ENCODE measurements around the gene CNOT2. TPM values are rescaled to one million over a fixed set of nuclear protein-coding genes. Genes with fewer than 3 reads are reported as not detected.

CNOT2 gene
- total RNA-seq, 1 experiment from 2014 or later = 289 TPM

DNA sequence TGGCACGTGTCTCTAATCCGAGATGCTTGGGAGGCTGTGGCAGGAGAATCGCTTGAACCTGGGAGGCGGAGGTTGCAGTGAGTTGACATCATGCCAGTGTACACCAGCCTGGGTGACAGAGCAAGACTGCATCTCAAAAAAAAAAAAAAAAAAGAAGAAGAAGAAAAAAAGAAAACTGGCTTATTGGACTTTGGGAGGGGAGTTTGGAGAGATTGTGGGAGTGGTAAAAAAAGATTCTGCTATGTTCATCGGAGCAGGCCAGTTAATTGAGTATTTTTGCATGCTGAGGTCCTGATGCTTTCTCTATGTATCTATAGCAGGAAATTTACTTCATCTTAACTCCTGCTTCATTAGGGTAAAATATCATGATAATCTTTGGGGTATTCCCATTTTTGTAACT, 11.6 kb downstream of the CNOT2 start:
- peaks cover 18% of the 10 kb centered on the region; the same call in 1 of the 2 replicates for H3K36me3 ChIP-seq (ENCODE audit: insufficient read depth, low read length)
- H4K20me1 ChIP-seq (ENCODE audit: insufficient read depth, low read depth, low read length) = no peaks in the 10 kb centered on the region
- H3K4me1 ChIP-seq (ENCODE audit: low read length) = peaks cover 97% of the 10 kb centered on the region

DNA sequence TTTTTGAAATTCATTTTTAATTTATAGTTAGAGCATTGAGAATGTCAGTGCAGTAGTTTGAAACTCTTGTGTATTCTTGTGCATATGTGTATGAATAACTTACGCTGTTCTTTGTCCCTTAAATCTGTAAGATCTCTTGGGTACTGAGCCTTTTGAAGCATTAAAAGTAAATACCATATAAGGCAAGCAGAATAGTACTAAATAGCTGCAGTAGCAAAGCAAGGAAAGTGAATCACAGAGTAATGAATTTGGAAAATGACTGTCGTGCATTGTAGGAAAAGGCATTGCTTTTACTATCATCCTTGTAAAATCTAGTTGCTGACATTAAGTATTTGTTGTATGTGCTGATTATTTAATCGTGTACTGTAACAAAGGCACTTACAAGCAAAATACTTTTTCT, 12.1 kb downstream of the CNOT2 start:
- peaks cover 97% of the 10 kb centered on the region for H3K4me1 ChIP-seq (ENCODE audit: low read length)
- H4K20me1 ChIP-seq (ENCODE audit: insufficient read depth, low read depth, low read length) = no peaks in the 10 kb centered on the region

More for the DNA sequence above, 11.6 kb downstream of the CNOT2 start:
- peak overlapping the region; percentile 54 for H3K9ac ChIP-seq (ENCODE audit: low read length)
- no peaks in the 10 kb centered on the region for H3K9me2 ChIP-seq (replicated peaks; ENCODE audit: insufficient read depth, low read length)
- H3K4me3 ChIP-seq (ENCODE audit: low read length) = peak overlapping the region; percentile 27; the same call in 1 of the 2 replicates
- H3K9me3 ChIP-seq (ENCODE audit: low read length) = no peaks in the 10 kb centered on the region
- no peaks in the 10 kb centered on the region for H3K27me3 ChIP-seq (ENCODE audit: low read length)
- H3K4me2 ChIP-seq (ENCODE audit: low read depth, low read length, poor library complexity, severe bottlenecking) = peak overlapping the region; percentile 67
- no peak overlapping the region for H2AFZ ChIP-seq (ENCODE audit: low read length)
- H3K27ac ChIP-seq (ENCODE audit: low read length) = peak overlapping the region; percentile 91
- peak; percentile 60 for DNase-seq
- peaks cover 98% of the 10 kb centered on the region for H3K79me2 ChIP-seq (ENCODE audit: low read length)

DNA sequence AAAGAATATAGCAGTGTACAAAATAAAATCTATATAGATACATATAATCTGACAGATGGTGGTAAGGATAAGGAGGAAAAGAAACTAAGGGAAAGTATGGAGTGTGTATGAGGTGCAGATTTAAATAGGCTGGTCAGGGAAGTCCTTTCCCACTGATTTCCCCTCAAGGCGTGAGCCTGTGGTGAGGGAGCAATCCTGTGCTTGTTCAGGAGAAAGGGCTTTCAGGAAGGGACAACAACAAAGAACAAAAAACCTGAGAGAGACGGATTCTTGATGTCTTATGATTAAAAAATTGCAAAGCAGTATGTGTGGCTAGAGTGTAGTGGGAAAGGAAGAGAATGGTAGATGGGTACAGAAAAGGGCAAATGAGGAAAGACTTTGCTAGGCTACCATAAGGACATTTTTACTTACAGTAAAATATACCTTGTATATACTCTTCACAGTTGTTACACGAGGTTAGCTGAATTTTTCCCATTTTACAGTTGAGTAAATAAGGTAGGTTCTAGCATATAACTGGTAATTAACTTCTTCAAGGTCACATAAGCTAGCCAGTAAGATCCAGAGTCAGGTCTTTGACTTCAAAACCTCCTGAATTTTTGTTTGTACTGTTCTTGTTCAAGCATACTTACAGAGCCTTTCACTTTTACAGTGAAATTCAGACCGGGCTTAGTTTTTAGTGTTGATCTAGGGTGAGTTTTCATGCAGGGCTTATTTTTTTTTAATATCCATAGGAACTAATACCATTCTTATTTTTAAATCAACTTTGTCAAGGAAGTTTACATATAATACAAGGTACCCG, 15.6 kb downstream of the CNOT2 start:
- H3K27ac ChIP-seq (ENCODE audit: low read length) = peak overlapping the region; percentile 96
- no peak for DNase-seq
- peaks cover 97% of the 10 kb centered on the region for H3K79me2 ChIP-seq (ENCODE audit: low read length)
- H3K4me3 ChIP-seq (ENCODE audit: low read length) = peak overlapping the region; percentile 34; the same call in 1 of the 2 replicates
- peak overlapping the region; percentile 77 for H3K4me2 ChIP-seq (ENCODE audit: low read depth, low read length, poor library complexity, severe bottlenecking)
- no peaks in the 10 kb centered on the region for H3K9me2 ChIP-seq (replicated peaks; ENCODE audit: insufficient read depth, low read length)
- H3K4me1 ChIP-seq (ENCODE audit: low read length) = peaks cover 96% of the 10 kb centered on the region
- no peaks in the 10 kb centered on the region for H3K9me3 ChIP-seq (ENCODE audit: low read length)
- peak overlapping the region; percentile 31 for H3K9ac ChIP-seq (ENCODE audit: low read length)
- H4K20me1 ChIP-seq (ENCODE audit: insufficient read depth, low read depth, low read length) = no peaks in the 10 kb centered on the region
- H3K36me3 ChIP-seq (ENCODE audit: insufficient read depth, low read length) = no peaks in the 10 kb centered on the region; the same call in 1 of the 2 replicates
- no peak overlapping the region for H2AFZ ChIP-seq (ENCODE audit: low read length)
- no peaks in the 10 kb centered on the region for H3K27me3 ChIP-seq (ENCODE audit: low read length)

More for the DNA sequence above, 12.1 kb downstream of the CNOT2 start:
- Histone ChIP-seq H3K4me3 (ENCODE audit: low read length) (peak overlapping the region; percentile 27; the same call in 1 of the 2 replicates), H3K9ac (ENCODE audit: low read length) (peak overlapping the region; percentile 54), H3K36me3 (ENCODE audit: insufficient read depth, low read length) (peaks cover 16% of the 10 kb centered on the region; the same call in 1 of the 2 replicates), H3K27ac (ENCODE audit: low read length) (peak overlapping the region; percentile 91), H3K79me2 (ENCODE audit: low read length) (peaks cover 98% of the 10 kb centered on the region), H3K9me3 (ENCODE audit: low read length) (no peaks in the 10 kb centered on the region), H3K9me2 (replicated peaks; ENCODE audit: insufficient read depth, low read length) (no peaks in the 10 kb centered on the region), H3K4me2 (ENCODE audit: low read depth, low read length, poor library complexity, severe bottlenecking) (peak overlapping the region; percentile 67), H3K27me3 (ENCODE audit: low read length) (no peaks in the 10 kb centered on the region), H2AFZ (ENCODE audit: low read length) (no peak overlapping the region)
- no peak for DNase-seq

DNA sequence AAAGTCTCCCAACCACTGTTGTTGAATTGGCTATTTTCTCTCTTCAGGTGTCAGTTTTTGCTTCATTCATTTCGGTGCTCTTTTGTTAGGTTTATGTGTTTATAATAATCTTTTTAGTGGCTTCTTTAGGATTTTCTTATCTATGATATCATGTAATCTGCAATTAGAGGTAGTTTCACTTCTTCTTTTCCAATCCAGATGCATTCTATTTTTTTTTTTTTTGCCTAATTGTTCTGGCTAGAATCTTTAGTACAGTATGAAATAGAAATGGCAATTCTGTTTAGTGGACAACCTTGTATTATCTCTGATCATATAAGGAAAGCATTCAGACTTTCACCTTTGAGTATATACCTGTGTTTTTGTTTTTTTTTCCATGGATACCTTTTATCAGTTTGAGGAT, 17.4 kb downstream of the CNOT2 start:
- Histone ChIP-seq H3K4me2 (ENCODE audit: low read depth, low read length, poor library complexity, severe bottlenecking) (peak overlapping the region; percentile 77), H3K9ac (ENCODE audit: low read length) (peak overlapping the region; percentile 45), H2AFZ (ENCODE audit: low read length) (no peak overlapping the region), H3K27me3 (ENCODE audit: low read length) (no peaks in the 10 kb centered on the region), H3K27ac (ENCODE audit: low read length) (peak overlapping the region; percentile 96), H3K36me3 (ENCODE audit: insufficient read depth, low read length) (no peaks in the 10 kb centered on the region; the same call in 1 of the 2 replicates), H4K20me1 (ENCODE audit: insufficient read depth, low read depth, low read length) (no peaks in the 10 kb centered on the region), H3K9me2 (replicated peaks; ENCODE audit: insufficient read depth, low read length) (no peaks in the 10 kb centered on the region), H3K4me3 (ENCODE audit: low read length) (peak overlapping the region; percentile 49), H3K4me1 (ENCODE audit: low read length) (peaks cover 96% of the 10 kb centered on the region), H3K79me2 (ENCODE audit: low read length) (peaks cover 99% of the 10 kb centered on the region), H3K9me3 (ENCODE audit: low read length) (no peaks in the 10 kb centered on the region)
- DNase-seq = peak; percentile 93

DNA sequence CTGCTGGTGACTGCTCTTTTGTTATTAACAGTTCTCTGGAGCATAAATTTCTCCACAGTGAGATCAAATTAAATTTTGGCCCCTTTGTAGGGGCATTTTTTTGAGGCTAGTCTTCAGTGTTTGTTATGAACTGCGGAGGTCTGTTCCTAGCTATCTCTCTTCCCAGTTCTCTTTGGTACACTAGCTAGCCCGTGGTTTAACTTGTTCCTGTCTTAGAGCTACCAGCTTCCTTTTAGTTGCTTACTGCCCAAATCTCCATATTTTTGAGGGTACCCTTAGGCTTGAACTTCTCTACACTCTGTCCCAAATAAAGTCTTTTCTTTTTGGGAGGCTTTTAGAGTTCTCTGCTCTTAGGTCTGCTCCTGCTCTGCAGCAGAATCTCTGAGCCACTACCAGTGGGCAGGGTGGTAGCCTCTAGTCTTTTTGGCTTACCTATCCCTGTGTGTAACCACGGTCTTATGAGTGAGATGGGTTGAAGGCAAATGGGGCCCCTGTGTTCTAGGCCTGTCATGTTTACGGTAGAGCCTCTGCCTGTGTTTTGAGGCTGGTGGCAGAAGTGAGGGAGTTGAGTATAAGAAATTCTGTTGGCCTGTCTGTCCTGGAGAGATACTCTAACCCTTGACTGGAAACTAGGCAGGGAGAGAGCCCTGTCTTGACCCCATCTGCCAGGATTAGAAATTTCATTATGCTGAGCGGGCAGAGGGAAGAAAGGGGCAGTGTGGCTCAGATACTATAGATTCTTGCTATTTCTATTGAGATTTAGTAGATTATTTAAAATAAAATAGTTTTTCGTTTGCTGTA, 21.0 kb downstream of the CNOT2 start:
- H3K4me3 ChIP-seq (ENCODE audit: low read length) = no peak overlapping the region; the same call in 1 of the 2 replicates
- no peaks in the 10 kb centered on the region for H3K27me3 ChIP-seq (ENCODE audit: low read length)
- peaks cover 93% of the 10 kb centered on the region for H3K4me1 ChIP-seq (ENCODE audit: low read length)
- H2AFZ ChIP-seq (ENCODE audit: low read length) = no peak overlapping the region
- peaks cover 99% of the 10 kb centered on the region for H3K79me2 ChIP-seq (ENCODE audit: low read length)
- H3K9me3 ChIP-seq (ENCODE audit: low read length) = no peaks in the 10 kb centered on the region
- no peak for DNase-seq
- H3K36me3 ChIP-seq (ENCODE audit: insufficient read depth, low read length) = no peaks in the 10 kb centered on the region; the same call in 1 of the 2 replicates
- H3K9ac ChIP-seq (ENCODE audit: low read length) = peak overlapping the region; percentile 37
- peak overlapping the region; percentile 86 for H3K27ac ChIP-seq (ENCODE audit: low read length)
- H4K20me1 ChIP-seq (ENCODE audit: insufficient read depth, low read depth, low read length) = no peaks in the 10 kb centered on the region
- H3K9me2 ChIP-seq (replicated peaks; ENCODE audit: insufficient read depth, low read length) = no peaks in the 10 kb centered on the region
- peak overlapping the region; percentile 59 for H3K4me2 ChIP-seq (ENCODE audit: low read depth, low read length, poor library complexity, severe bottlenecking)

DNA sequence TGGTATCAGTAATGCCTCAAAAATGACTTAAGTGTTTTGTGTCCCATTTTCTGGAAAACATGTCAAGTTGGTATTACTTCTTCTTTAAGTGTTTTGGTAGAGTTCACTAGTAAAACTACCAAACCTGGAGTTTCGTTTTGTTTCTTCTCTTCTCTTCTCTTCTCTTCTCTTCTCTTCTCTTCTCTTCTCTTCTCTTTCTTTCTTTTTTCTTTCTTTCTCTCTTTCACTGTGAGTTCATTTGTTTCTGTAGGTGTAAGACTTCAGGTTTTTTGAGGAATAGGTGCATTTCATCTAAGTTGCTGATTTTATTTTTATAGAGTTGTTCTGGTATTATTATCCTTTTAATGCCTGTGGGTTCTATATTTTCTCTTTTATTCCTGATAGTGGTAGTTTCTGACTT, 21.9 kb downstream of the CNOT2 start:
- H3K4me2 ChIP-seq (ENCODE audit: low read depth, low read length, poor library complexity, severe bottlenecking) = peak overlapping the region; percentile 12
- no peak overlapping the region for H2AFZ ChIP-seq (ENCODE audit: low read length)
- H3K9me3 ChIP-seq (ENCODE audit: low read length) = no peaks in the 10 kb centered on the region
- no peak for DNase-seq
- no peaks in the 10 kb centered on the region for H3K27me3 ChIP-seq (ENCODE audit: low read length)
- no peak overlapping the region for H3K9ac ChIP-seq (ENCODE audit: low read length)
- peaks cover 99% of the 10 kb centered on the region for H3K79me2 ChIP-seq (ENCODE audit: low read length)
- peaks cover 93% of the 10 kb centered on the region for H3K4me1 ChIP-seq (ENCODE audit: low read length)
- H3K4me3 ChIP-seq (ENCODE audit: low read length) = no peak overlapping the region
- H3K36me3 ChIP-seq (ENCODE audit: insufficient read depth, low read length) = peaks cover 2% of the 10 kb centered on the region
- no peaks in the 10 kb centered on the region for H4K20me1 ChIP-seq (ENCODE audit: insufficient read depth, low read depth, low read length)
- H3K27ac ChIP-seq (ENCODE audit: low read length) = peak overlapping the region; percentile 86
- no peaks in the 10 kb centered on the region for H3K9me2 ChIP-seq (replicated peaks; ENCODE audit: insufficient read depth, low read length)

DNA sequence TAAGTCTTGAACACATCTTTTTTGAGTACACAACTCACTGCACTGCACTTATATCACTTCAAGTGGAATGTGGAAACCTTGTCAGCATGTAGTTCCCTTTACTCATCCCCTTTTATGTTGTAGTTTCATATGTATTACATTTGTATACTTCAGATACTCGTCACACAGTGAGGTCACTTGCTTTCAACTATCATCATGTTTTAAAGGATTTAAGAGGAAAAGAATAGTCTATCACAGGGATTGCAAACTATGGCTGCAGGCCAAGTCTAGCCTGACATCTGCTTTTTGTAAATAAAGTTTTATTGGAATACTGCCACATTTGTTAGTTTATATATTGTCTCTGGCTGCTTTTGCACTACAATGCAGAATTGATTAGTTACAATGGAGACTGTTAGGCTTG, 24.3 kb downstream of the CNOT2 start:
- no peak overlapping the region for H2AFZ ChIP-seq (ENCODE audit: low read length)
- H3K79me2 ChIP-seq (ENCODE audit: low read length) = peaks cover 100% of the 10 kb centered on the region
- H3K9me2 ChIP-seq (replicated peaks; ENCODE audit: insufficient read depth, low read length) = no peaks in the 10 kb centered on the region
- no peaks in the 10 kb centered on the region for H4K20me1 ChIP-seq (ENCODE audit: insufficient read depth, low read depth, low read length)
- peaks cover 94% of the 10 kb centered on the region for H3K4me1 ChIP-seq (ENCODE audit: low read length)
- no peak overlapping the region for H3K4me3 ChIP-seq (ENCODE audit: low read length)
- H3K36me3 ChIP-seq (ENCODE audit: insufficient read depth, low read length) = peaks cover 18% of the 10 kb centered on the region
- H3K9me3 ChIP-seq (ENCODE audit: low read length) = no peaks in the 10 kb centered on the region
- no peak for DNase-seq
- no peaks in the 10 kb centered on the region for H3K27me3 ChIP-seq (ENCODE audit: low read length)
- peak overlapping the region; percentile 81 for H3K27ac ChIP-seq (ENCODE audit: low read length)
- H3K9ac ChIP-seq (ENCODE audit: low read length) = no peak overlapping the region
- H3K4me2 ChIP-seq (ENCODE audit: low read depth, low read length, poor library complexity, severe bottlenecking) = no peak overlapping the region

DNA sequence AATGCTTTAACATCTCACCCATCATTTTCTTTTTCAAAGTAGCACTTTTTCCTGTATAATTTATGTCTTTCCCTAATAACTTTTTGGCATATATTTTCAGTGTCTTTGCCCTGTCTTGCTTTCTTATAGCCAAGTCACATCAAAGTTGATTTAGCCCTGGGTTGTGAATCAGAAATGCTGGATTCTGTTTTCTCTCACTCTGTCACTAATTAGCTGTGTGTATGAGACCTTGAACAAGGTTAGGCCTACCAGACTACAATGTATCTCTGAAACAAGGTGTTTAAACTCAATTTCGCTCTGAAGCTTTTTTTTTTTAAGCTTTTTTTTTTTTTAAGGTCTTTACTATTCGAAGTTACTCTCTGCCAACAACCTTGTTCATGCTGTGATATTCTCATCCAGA, 25.7 kb downstream of the CNOT2 start:
- H3K4me3 ChIP-seq (ENCODE audit: low read length) = peak overlapping the region; percentile 3; the same call in 1 of the 2 replicates
- no peaks in the 10 kb centered on the region for H3K9me3 ChIP-seq (ENCODE audit: low read length)
- H3K4me1 ChIP-seq (ENCODE audit: low read length) = peaks cover 93% of the 10 kb centered on the region
- H3K36me3 ChIP-seq (ENCODE audit: insufficient read depth, low read length) = peaks cover 23% of the 10 kb centered on the region
- peak overlapping the region; percentile 81 for H3K27ac ChIP-seq (ENCODE audit: low read length)
- no peaks in the 10 kb centered on the region for H3K9me2 ChIP-seq (replicated peaks; ENCODE audit: insufficient read depth, low read length)
- peak overlapping the region; percentile 58 for H3K4me2 ChIP-seq (ENCODE audit: low read depth, low read length, poor library complexity, severe bottlenecking)
- no peaks in the 10 kb centered on the region for H4K20me1 ChIP-seq (ENCODE audit: insufficient read depth, low read depth, low read length)
- H3K79me2 ChIP-seq (ENCODE audit: low read length) = peaks cover 100% of the 10 kb centered on the region
- H2AFZ ChIP-seq (ENCODE audit: low read length) = no peak overlapping the region
- no peaks in the 10 kb centered on the region for H3K27me3 ChIP-seq (ENCODE audit: low read length)
- peak; percentile 51 for DNase-seq
- peak overlapping the region; percentile 48 for H3K9ac ChIP-seq (ENCODE audit: low read length)
